ENCODE results near the gene FCSK. TPM values are rescaled to one million over a fixed set of nuclear protein-coding genes. Genes with fewer than 3 reads are reported as not detected.

Gene FCSK
- total and polyA plus RNA-seq, 3 donors from 2014 or later, result 12.4 to 36.3 (median 26.4) TPM

DNA sequence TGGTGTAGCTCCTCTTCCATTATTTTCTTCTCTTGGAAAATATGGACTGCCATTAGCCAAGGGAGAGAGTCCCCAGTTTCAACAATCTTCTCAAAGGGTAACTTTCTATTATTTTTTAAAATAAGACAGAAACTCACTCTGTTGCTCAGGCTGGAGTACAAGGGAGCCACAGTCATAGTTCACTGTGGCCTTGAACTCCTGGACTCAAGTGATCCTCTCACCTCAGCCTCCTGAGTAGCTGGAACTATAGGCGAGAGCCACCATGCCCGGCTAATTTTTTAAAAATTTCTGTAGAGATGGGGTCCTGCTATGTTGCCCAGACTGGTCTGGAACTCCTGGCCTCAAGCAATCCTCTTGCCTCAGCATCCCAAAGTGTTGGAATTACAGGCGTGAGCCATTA lies 55.8 kb downstream of the FCSK start:
- no peaks in the 10 kb centered on the region for H3K4me1 ChIP-seq
- H3K27ac ChIP-seq, result no peak overlapping the region
- H3K4me3 ChIP-seq, result no peak overlapping the region
- TF ChIP-seq, protein P1, sequence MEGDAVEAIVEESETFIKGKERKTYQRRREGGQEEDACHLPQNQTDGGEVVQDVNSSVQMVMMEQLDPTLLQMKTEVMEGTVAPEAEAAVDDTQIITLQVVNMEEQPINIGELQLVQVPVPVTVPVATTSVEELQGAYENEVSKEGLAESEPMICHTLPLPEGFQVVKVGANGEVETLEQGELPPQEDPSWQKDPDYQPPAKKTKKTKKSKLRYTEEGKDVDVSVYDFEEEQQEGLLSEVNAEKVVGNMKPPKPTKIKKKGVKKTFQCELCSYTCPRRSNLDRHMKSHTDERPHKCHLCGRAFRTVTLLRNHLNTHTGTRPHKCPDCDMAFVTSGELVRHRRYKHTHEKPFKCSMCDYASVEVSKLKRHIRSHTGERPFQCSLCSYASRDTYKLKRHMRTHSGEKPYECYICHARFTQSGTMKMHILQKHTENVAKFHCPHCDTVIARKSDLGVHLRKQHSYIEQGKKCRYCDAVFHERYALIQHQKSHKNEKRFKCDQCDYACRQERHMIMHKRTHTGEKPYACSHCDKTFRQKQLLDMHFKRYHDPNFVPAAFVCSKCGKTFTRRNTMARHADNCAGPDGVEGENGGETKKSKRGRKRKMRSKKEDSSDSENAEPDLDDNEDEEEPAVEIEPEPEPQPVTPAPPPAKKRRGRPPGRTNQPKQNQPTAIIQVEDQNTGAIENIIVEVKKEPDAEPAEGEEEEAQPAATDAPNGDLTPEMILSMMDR (IDR thresholded peaks at IDR 0.05), result no peak
- no peak for TF ChIP-seq POLR2A (IDR thresholded peaks at IDR 0.05)
- whole genome bisulfite sequencing, 2 donors, result 90 to 100% methylated on average over 3 of the region's 3 CpGs
- intact Hi-C loops (cut with DNase I; ENCODE audit: low total_unique reads), result no loop called here
- no peaks in the 10 kb centered on the region for H3K9me3 ChIP-seq
- no peaks in the 10 kb centered on the region for H3K36me3 ChIP-seq (ENCODE audit: low read depth, missing control alignments)
- no peaks in the 10 kb centered on the region for H3K27me3 ChIP-seq
- no peak for DNase-seq

DNA sequence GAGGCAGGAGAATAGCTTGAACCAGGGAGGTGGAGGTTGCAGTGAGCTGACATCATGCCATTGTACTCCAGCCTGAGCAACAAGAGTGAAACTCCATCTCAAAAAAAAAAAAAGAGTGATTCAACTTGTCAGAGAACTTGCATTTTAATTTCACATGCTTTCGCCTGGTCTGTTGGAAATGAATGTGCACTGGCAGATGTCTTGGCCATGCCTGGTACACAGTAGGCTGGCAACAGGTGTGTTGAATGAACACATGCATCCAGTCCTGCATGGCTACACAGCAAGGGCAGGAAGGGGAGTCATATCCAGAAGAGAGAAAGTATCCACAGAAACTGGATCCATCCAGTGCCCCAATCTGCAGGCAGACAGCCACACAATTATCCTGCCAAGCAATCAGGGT lies 57.4 kb downstream of the FCSK start:
- H3K4me1 ChIP-seq, result no peaks in the 10 kb centered on the region
- intact Hi-C loops (cut with DNase I; ENCODE audit: low total_unique reads), result no loop called here
- no peak for DNase-seq
- no peaks in the 10 kb centered on the region for H3K9me3 ChIP-seq
- no peak overlapping the region for H3K4me3 ChIP-seq
- no peak overlapping the region for H3K27ac ChIP-seq
- 97 to 100% methylated on average over 1 of the region's 1 CpG for WGBS, 2 donors
- TF ChIP-seq, protein P1 (IDR thresholded peaks at IDR 0.05), result no peak
- TF ChIP-seq POLR2A (IDR thresholded peaks at IDR 0.05), result no peak
- no peaks in the 10 kb centered on the region for H3K27me3 ChIP-seq
- H3K36me3 ChIP-seq (ENCODE audit: low read depth, missing control alignments), result no peaks in the 10 kb centered on the region

DNA sequence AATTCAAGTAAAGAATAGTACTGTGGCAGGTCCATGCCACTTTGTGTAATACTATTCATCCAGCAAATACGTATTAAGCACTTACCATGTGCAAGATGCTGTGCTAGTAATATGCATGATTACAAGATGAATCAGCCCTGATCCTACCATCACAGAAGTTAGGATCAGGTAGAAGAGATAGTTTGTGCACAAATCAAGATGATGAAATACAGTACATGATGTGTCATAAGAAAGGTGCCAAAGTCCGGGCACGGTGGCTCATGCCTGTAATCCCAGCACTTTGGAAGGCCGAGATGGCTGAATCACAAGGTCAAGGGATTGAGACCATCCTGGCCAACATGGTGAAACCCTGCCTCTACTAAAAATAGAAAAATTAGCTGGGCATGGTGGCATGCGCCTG lies 58.1 kb downstream of the FCSK start:
- intact Hi-C loops (cut with DNase I; ENCODE audit: low total_unique reads), result no loop called here
- no peak overlapping the region for H3K27ac ChIP-seq
- no peak for DNase-seq
- WGBS, 2 donors, result 87 to 92% methylated on average over 5 of the region's 5 CpGs
- H3K27me3 ChIP-seq, result no peaks in the 10 kb centered on the region
- H3K36me3 ChIP-seq (ENCODE audit: low read depth, missing control alignments), result no peaks in the 10 kb centered on the region
- H3K4me3 ChIP-seq, result no peak overlapping the region
- no peak for TF ChIP-seq POLR2A (IDR thresholded peaks at IDR 0.05)
- TF ChIP-seq, protein P1 (IDR thresholded peaks at IDR 0.05), result no peak
- H3K9me3 ChIP-seq, result no peaks in the 10 kb centered on the region
- no peaks in the 10 kb centered on the region for H3K4me1 ChIP-seq

DNA sequence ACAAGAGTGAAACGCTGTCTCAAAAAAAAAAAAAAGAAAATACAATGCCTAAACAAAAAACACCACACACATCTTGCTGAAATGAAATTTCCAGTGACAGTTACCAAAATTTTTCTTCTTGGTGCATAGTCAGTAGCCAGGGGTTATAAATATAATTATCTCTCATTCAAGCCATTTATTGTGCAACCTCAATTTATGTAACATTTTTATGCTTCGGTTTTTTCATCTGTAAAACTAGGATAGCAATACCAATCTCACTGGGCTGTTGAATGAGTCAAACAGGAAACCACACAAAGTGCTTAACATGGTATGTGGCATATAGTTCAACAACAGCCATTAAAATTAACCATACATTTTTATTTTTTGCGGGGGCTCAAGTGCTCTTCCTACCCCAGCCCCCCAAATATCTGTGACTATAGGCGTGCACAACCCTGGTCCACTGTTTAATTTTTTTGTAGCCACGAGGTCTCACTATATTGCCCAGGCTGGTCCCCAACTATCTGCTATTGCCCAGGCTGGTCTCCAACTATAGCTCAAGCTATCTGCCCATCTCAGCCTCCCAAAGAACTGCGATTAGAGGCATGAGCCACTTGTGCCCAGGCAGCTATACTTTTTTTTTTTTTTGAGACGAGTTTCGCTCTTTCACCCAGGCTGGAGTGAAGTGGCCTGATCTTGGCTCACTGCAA lies 66.4 kb downstream of the FCSK start:
- 90 to 92% methylated on average over 8 of the region's 8 CpGs for WGBS, 2 donors
- Histone ChIP-seq H3K27me3 (no peaks in the 10 kb centered on the region), H3K9me3 (no peaks in the 10 kb centered on the region), H3K4me1 (peaks cover 5% of the 10 kb centered on the region), H3K27ac (no peak overlapping the region), H3K4me3 (no peak overlapping the region), H3K36me3 (ENCODE audit: low read depth, missing control alignments) (no peaks in the 10 kb centered on the region)
- TF ChIP-seq, protein P1 (IDR thresholded peaks at IDR 0.05), result no peak
- no peak for DNase-seq
- intact Hi-C loops (cut with DNase I; ENCODE audit: low total_unique reads), result loop anchor here (10.0 kb wide), 1 partner anchor 134 kb away; no protein-coding TSS in a partner anchor

All from testis (tissue), 3 donors.